A549 treated with AZD2906 at 1 μM for 4 hours (cell line): ENCODE measurements around the gene UAP1L1. TPM values are rescaled to one million over a fixed set of nuclear protein-coding genes. Genes with fewer than 3 reads are reported as not detected.

Source experiments
- total RNA-seq: library from RNA; stranded (reverse); fragments of 200-300 nt; extraction: Qiagen RNA extraction; gene quantifications from 5 replicates; pipeline ENCODE4 v1.2.3, GENCODE V29; 2022

UAP1L1 gene, protein sequence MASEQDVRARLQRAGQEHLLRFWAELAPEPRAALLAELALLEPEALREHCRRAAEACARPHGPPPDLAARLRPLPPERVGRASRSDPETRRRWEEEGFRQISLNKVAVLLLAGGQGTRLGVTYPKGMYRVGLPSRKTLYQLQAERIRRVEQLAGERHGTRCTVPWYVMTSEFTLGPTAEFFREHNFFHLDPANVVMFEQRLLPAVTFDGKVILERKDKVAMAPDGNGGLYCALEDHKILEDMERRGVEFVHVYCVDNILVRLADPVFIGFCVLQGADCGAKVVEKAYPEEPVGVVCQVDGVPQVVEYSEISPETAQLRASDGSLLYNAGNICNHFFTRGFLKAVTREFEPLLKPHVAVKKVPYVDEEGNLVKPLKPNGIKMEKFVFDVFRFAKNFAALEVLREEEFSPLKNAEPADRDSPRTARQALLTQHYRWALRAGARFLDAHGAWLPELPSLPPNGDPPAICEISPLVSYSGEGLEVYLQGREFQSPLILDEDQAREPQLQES
- 8.9 to 14.8 TPM (median 10.9 TPM) in 5 replicates for total RNA-seq

GRCh38 chr9:137077010-137077747 lies at the start of gene UAP1L1:
UAP1L1 (plus strand) TSS chr9:137077517; CDS start chr9:137077533, 16 bp downstream.

GRCh38 chr9:137031904-137032640 lies 45.2 kb upstream of the UAP1L1 start, which contains the start of gene FUT7:
FUT7 (minus strand) TSS chr9:137032088; CDS start chr9:137031991, 97 bp downstream.

DNA sequence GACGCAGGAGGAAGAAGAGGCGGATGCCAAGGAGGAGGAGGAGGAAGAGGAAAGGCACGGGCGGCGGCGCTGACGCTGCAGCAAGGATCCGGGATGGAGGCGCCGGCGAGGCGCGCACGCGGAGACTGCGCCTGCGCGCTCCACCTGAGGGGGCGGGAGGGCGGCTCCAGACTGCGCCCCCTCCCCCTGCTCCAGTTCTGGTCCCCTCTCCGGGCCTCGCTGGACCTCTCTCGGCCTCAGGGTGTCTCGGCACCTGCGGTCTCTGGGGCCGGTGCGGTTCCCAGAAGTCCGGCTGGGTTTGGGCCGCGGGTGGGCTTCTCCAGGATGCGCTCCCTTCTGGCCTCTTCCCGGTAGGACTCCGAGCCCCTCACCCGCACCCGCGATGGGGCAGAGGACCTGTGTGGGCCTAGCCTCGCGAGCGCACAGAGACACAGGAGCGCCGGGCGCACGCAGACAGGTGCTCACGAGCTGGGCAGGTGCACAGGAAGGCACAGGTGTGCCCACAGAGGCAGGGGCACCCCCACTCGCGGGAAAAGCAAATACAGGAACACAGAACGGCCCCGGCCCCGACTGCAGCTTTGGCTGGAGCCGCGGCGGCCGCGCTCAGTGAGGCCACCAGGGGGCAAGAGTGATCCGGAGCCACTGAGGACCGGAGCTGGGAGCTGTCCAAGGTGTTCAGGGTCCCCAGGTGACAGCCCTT lies 31.1 kb upstream of the UAP1L1 start, which contains the start of gene NPDC1:
Gene NPDC1, minus strand, starts transcription at position 90 of the 700 bp plus-strand sequence. CDS start 188 bp downstream, outside the sequence.

GRCh38 chr9:137053944-137054931 lies 23.1 kb upstream of the UAP1L1 start, which contains the start of gene ENTPD2:
ENTPD2 (minus strand) TSS chr9:137054061; CDS start chr9:137053997, 64 bp downstream.

DNA sequence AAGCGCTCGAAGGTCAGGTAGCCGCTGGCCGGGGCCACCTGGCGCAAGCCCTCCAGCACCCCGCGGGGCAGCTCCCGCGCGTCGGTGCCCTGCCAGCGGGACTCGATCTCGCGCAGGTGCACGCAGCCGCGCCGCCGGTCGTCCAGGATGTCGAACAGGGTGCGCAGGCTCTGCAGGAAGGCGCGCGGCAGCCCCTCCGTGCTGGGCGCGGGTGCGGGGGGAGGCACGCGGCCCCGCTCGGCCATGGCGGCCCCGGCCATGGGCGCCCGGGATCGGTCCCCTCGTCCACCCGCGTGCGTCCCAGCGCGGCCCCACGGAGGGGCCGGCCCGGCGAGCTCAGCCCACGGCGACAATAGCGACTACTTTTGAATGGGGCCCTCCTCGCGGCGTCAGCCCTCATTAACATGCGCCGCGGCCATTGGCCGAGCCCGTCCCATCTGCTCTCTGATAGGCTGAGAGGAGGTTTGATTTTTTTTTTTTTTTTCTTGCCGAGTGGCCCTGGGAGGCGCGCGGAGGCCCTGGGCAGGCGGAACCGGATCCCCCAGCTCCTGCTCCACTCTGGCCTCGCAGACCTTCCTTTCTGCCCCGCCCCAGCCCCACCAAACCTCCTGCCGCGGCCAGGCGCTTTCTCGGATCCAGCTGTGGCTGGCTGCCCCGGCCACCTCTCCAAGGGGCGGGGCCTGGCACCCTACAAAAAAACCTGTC lies 7.0 kb upstream of the UAP1L1 start, which contains the start of gene SAPCD2:
Gene SAPCD2, minus strand, starts transcription at position 357 of the 705 bp plus-strand sequence. Its CDS starts 97 bp downstream, at position 260.

GRCh38 chr9:137086531-137087408 lies 9.5 kb downstream of the UAP1L1 start, which contains the start of gene MAN1B1:
MAN1B1 (plus strand) TSS chr9:137086985; CDS start chr9:137087000, 15 bp downstream.

GRCh38 chr9:137114613-137115393 lies 37.5 kb downstream of the UAP1L1 start, which contains the start of gene DPP7:
DPP7 (minus strand) TSS chr9:137114733; CDS start chr9:137114713, 20 bp downstream.

Other genes starting within 250 kb of the UAP1L1 start
- gene AJM1, start 235.0 kb upstream of the UAP1L1 start, total RNA-seq = 3.7 to 4.5 TPM (median 4.1 TPM) in 5 replicates
- gene PHPT1, start 228.1 kb upstream of the UAP1L1 start, total RNA-seq = 250 to 343 TPM (median 299 TPM) in 5 replicates
- gene MAMDC4, start 225.2 kb upstream of the UAP1L1 start, total RNA-seq = 1.5 to 4.6 TPM (median 3.8 TPM) in 5 replicates
- 415 to 505 TPM (median 466 TPM) in 5 replicates for gene EDF1, start 211.2 kb upstream of the UAP1L1 start, total RNA-seq
- 37.2 to 59.4 TPM (median 50.2 TPM) in 5 replicates for gene TRAF2, start 191.0 kb upstream of the UAP1L1 start, total RNA-seq
- gene FBXW5, start 132.8 kb upstream of the UAP1L1 start, total RNA-seq = 65.5 to 105 TPM (median 98.0 TPM) in 5 replicates
- 0.87 to 1.4 TPM (median 1.3 TPM) in 5 replicates for gene C8G, start 132.3 kb upstream of the UAP1L1 start, total RNA-seq
- gene LCN12, start 125.2 kb upstream of the UAP1L1 start, total RNA-seq = 0.58 to 2.4 TPM (median 1.5 TPM) in 5 replicates
- 0.47 to 1.4 TPM (median 0.62 TPM) in 5 replicates for gene PTGDS, start 100.0 kb upstream of the UAP1L1 start, total RNA-seq
- 0.07 to 0.24 TPM (median 0.18 TPM) in 5 replicates for gene LCNL1, start 94.5 kb upstream of the UAP1L1 start, total RNA-seq
- gene PAXX, start 85.1 kb upstream of the UAP1L1 start, total RNA-seq = 42.6 to 85.1 TPM (median 74.1 TPM) in 5 replicates
- 3.2 to 7.2 TPM (median 5.6 TPM) in 5 replicates for gene CLIC3, start 80.9 kb upstream of the UAP1L1 start, total RNA-seq
- 19.1 to 28.9 TPM (median 24.6 TPM) in 5 replicates for gene ABCA2, start 49.3 kb upstream of the UAP1L1 start, total RNA-seq
- 0.06 to 0.07 TPM (median 0.06 TPM) in 4 of 5 replicates, not detected in the other for gene FUT7, start 45.4 kb upstream of the UAP1L1 start, total RNA-seq
- 37.5 to 92.6 TPM (median 80.3 TPM) in 5 replicates for gene NPDC1, start 31.3 kb upstream of the UAP1L1 start, total RNA-seq
- 2.9 to 6.2 TPM (median 5.7 TPM) in 5 replicates for gene ENTPD2, start 23.5 kb upstream of the UAP1L1 start, total RNA-seq
- 14.8 to 26.1 TPM (median 23.7 TPM) in 5 replicates for gene SAPCD2, start 7.0 kb upstream of the UAP1L1 start, total RNA-seq
- 44.5 to 54.0 TPM (median 52.2 TPM) in 5 replicates for gene MAN1B1, start 9.5 kb downstream of the UAP1L1 start, total RNA-seq
- gene DPP7, start 37.2 kb downstream of the UAP1L1 start, total RNA-seq = 66.9 to 123 TPM (median 112 TPM) in 5 replicates
- gene GRIN1, start 61.6 kb downstream of the UAP1L1 start, total RNA-seq = 0.11 to 0.91 TPM (median 0.63 TPM) in 5 replicates
- 0.39 to 1.9 TPM (median 1.2 TPM) in 5 replicates for gene LRRC26, start 92.5 kb downstream of the UAP1L1 start, total RNA-seq
- gene TMEM210, start 94.5 kb downstream of the UAP1L1 start, total RNA-seq = not detected in 5 replicates
- 21.8 to 36.5 TPM (median 33.4 TPM) in 5 replicates for gene ANAPC2, start 111.0 kb downstream of the UAP1L1 start, total RNA-seq
- gene SSNA1, start 111.2 kb downstream of the UAP1L1 start, total RNA-seq = 98.0 to 157 TPM (median 144 TPM) in 5 replicates
- gene TPRN, start 123.2 kb downstream of the UAP1L1 start, total RNA-seq = 8.2 to 12.3 TPM (median 11.7 TPM) in 5 replicates
- gene TMEM203, start 128.1 kb downstream of the UAP1L1 start, total RNA-seq = 35.4 to 47.2 TPM (median 45.3 TPM) in 5 replicates
- gene NDOR1, start 128.2 kb downstream of the UAP1L1 start, total RNA-seq = 11.5 to 17.4 TPM (median 15.7 TPM) in 5 replicates
- 0.91 to 2.8 TPM (median 2.1 TPM) in 5 replicates for gene RNF208, start 144.7 kb downstream of the UAP1L1 start, total RNA-seq
- gene CYSRT1, start 147.7 kb downstream of the UAP1L1 start, total RNA-seq = 3.0 to 5.0 TPM (median 5.0 TPM) in 5 replicates
- 0.12 to 0.38 TPM (median 0.25 TPM) in 5 replicates for gene RNF224, start 150.0 kb downstream of the UAP1L1 start, total RNA-seq
- gene SLC34A3, start 153.4 kb downstream of the UAP1L1 start, total RNA-seq = 0.03 to 0.15 TPM (median 0.10 TPM) in 4 of 5 replicates, not detected in the other
- 633 to 818 TPM (median 765 TPM) in 5 replicates for gene TUBB4B, start 163.8 kb downstream of the UAP1L1 start, total RNA-seq
- not detected in 5 replicates for gene STPG3, start 173.8 kb downstream of the UAP1L1 start, total RNA-seq
- 46.9 to 62.8 TPM (median 58.2 TPM) in 5 replicates for gene NELFB, start 177.8 kb downstream of the UAP1L1 start, total RNA-seq
- gene TOR4A, start 200.2 kb downstream of the UAP1L1 start, total RNA-seq = 18.3 to 26.4 TPM (median 25.4 TPM) in 5 replicates
- gene NRARP, start 224.8 kb downstream of the UAP1L1 start, total RNA-seq = 2.1 to 4.1 TPM (median 3.6 TPM) in 5 replicates